ENCODE results near the gene FTO. TPM values are rescaled to one million over a fixed set of nuclear protein-coding genes. Genes with fewer than 3 reads are reported as not detected.

Gene FTO
- total and polyA plus RNA-seq, 2 of the 13 experiments (the other 11 are each of a cell fraction or from before 2014, with no cell fraction given), result 41.6 to 55.8 TPM

GRCh38 chr16:54094641-54095040 lies 390.7 kb downstream of the FTO start:
- no peak overlapping the region for H3K4me3 ChIP-seq (replicated peaks in 1 of 3; ENCODE audit: insufficient read depth in 1 of 3, low read depth in 2 of 3, low read length in 3 of 3)
- DNase-seq (ENCODE audit: low spot score), result no peak
- no peak for ATAC-seq
- H2AFZ ChIP-seq (ENCODE audit: low read length), result no peak overlapping the region
- BruUV-seq (replicated peaks), result no TSS peak
- TF ChIP-seq GFI1 (CRISPR knock-in tag; IDR thresholded peaks at IDR 0.05; ENCODE audit: borderline replicate concordance) (no peak), HOXA3 (CRISPR knock-in tag; IDR thresholded peaks at IDR 0.05) (no peak), ZMYM3 (CRISPR knock-in tag; IDR thresholded peaks at IDR 0.05) (no peak), SIN3A (IDR thresholded peaks at IDR 0.05; ENCODE audit: borderline replicate concordance, low read depth, low read length) (no peak), TOE1 (CRISPR knock-in tag; IDR thresholded peaks at IDR 0.05) (no peak), REPIN1 (CRISPR knock-in tag; IDR thresholded peaks at IDR 0.05; ENCODE audit: borderline replicate concordance, low read depth) (no peak), TCF12 (IDR thresholded peaks at IDR 0.05) (no peak), TCF12 (CRISPR knock-in tag; IDR thresholded peaks at IDR 0.05) (no peak), MBD4 (IDR thresholded peaks at IDR 0.05; ENCODE audit: borderline replicate concordance, low read length) (no peak), AGO2 (optimal IDR thresholded peaks at IDR 0.05; ENCODE audit: low read depth, low read length) (no peak), ZNF629 (CRISPR knock-in tag; conservative IDR thresholded peaks at IDR 0.05) (no peak), TBX2 (CRISPR knock-in tag; IDR thresholded peaks at IDR 0.05; ENCODE audit: borderline replicate concordance) (no peak), FOXA3 (CRISPR knock-in tag; IDR thresholded peaks at IDR 0.05) (no peak), CEBPB (IDR thresholded peaks at IDR 0.05; ENCODE audit: borderline replicate concordance, low read depth, low read length) (no peak), TAF1 (CRISPR knock-in tag; IDR thresholded peaks at IDR 0.05) (no peak), SMAD1 (CRISPR knock-in tag; IDR thresholded peaks at IDR 0.05; ENCODE audit: borderline replicate concordance, low read depth) (no peak), ZBTB7B (CRISPR knock-in tag; IDR thresholded peaks at IDR 0.05) (no peak), ZNF761 (CRISPR knock-in tag; conservative IDR thresholded peaks at IDR 0.05) (no peak)
- TF ChIP-seq, protein P1, sequence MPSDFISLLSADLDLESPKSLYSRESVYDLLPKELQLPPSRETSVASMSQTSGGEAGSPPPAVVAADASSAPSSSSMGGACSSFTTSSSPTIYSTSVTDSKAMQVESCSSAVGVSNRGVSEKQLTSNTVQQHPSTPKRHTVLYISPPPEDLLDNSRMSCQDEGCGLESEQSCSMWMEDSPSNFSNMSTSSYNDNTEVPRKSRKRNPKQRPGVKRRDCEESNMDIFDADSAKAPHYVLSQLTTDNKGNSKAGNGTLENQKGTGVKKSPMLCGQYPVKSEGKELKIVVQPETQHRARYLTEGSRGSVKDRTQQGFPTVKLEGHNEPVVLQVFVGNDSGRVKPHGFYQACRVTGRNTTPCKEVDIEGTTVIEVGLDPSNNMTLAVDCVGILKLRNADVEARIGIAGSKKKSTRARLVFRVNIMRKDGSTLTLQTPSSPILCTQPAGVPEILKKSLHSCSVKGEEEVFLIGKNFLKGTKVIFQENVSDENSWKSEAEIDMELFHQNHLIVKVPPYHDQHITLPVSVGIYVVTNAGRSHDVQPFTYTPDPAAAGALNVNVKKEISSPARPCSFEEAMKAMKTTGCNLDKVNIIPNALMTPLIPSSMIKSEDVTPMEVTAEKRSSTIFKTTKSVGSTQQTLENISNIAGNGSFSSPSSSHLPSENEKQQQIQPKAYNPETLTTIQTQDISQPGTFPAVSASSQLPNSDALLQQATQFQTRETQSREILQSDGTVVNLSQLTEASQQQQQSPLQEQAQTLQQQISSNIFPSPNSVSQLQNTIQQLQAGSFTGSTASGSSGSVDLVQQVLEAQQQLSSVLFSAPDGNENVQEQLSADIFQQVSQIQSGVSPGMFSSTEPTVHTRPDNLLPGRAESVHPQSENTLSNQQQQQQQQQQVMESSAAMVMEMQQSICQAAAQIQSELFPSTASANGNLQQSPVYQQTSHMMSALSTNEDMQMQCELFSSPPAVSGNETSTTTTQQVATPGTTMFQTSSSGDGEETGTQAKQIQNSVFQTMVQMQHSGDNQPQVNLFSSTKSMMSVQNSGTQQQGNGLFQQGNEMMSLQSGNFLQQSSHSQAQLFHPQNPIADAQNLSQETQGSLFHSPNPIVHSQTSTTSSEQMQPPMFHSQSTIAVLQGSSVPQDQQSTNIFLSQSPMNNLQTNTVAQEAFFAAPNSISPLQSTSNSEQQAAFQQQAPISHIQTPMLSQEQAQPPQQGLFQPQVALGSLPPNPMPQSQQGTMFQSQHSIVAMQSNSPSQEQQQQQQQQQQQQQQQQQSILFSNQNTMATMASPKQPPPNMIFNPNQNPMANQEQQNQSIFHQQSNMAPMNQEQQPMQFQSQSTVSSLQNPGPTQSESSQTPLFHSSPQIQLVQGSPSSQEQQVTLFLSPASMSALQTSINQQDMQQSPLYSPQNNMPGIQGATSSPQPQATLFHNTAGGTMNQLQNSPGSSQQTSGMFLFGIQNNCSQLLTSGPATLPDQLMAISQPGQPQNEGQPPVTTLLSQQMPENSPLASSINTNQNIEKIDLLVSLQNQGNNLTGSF (CRISPR knock-in tag; IDR thresholded peaks at IDR 0.05), result no peak
- TF ChIP-seq, protein P2, sequence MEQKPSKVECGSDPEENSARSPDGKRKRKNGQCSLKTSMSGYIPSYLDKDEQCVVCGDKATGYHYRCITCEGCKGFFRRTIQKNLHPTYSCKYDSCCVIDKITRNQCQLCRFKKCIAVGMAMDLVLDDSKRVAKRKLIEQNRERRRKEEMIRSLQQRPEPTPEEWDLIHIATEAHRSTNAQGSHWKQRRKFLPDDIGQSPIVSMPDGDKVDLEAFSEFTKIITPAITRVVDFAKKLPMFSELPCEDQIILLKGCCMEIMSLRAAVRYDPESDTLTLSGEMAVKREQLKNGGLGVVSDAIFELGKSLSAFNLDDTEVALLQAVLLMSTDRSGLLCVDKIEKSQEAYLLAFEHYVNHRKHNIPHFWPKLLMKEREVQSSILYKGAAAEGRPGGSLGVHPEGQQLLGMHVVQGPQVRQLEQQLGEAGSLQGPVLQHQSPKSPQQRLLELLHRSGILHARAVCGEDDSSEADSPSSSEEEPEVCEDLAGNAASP (CRISPR knock-in tag; IDR thresholded peaks at IDR 0.05; ENCODE audit: borderline replicate concordance), result no peak
- TF ChIP-seq, protein P3, sequence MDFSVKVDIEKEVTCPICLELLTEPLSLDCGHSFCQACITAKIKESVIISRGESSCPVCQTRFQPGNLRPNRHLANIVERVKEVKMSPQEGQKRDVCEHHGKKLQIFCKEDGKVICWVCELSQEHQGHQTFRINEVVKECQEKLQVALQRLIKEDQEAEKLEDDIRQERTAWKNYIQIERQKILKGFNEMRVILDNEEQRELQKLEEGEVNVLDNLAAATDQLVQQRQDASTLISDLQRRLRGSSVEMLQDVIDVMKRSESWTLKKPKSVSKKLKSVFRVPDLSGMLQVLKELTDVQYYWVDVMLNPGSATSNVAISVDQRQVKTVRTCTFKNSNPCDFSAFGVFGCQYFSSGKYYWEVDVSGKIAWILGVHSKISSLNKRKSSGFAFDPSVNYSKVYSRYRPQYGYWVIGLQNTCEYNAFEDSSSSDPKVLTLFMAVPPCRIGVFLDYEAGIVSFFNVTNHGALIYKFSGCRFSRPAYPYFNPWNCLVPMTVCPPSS (IDR thresholded peaks at IDR 0.05), result no peak
- intact Hi-C loops (cut with micrococcal nuclease; ENCODE audit: unreplicated experiment) (no loop called here), in situ Hi-C loops (cut with HindIII; ENCODE audit: extremely low pct_ligation_motif_present, low pct_unique_long_range_greater_than_20kb) (no loop called here)
- H3K4me2 ChIP-seq (ENCODE audit: low read depth, low read length), result no peak overlapping the region
- no peak overlapping the region for H3K27ac ChIP-seq (ENCODE audit: extremely low read length, insufficient read depth, low read length)
- no peaks in the 10 kb centered on the region for H3K27me3 ChIP-seq (ENCODE audit: control insufficient read depth in 1 of 2, insufficient read depth in 2 of 2, low read length in 2 of 2)
- H3K9me3 ChIP-seq (ENCODE audit: low read length), result no peaks in the 10 kb centered on the region
- WGBS (ENCODE audit: low lambda C conversion rate), result 98% methylated on average over 10 of the region's 10 CpGs
- H3K79me2 ChIP-seq (ENCODE audit: insufficient read depth, low read length), result no peaks in the 10 kb centered on the region
- peaks cover 54% of the 10 kb centered on the region for H3K4me1 ChIP-seq (ENCODE audit: insufficient read depth, low read length)
- no peak overlapping the region for H3K9ac ChIP-seq (ENCODE audit: insufficient read depth, low read depth, low read length)
- no peak for FAIRE-seq
- CTCF ChIA-PET (ENCODE audit: low intra/inter-chr PET ratio, low total read pairs), result no interaction called here
- no peaks in the 10 kb centered on the region for H4K20me1 ChIP-seq (ENCODE audit: insufficient read depth, low read length)
- H3K36me3 ChIP-seq (replicated peaks in 1 of 2; ENCODE audit: control insufficient read depth in 1 of 2, insufficient read depth in 2 of 2, low read length in 2 of 2), result no peaks in the 10 kb centered on the region
- POLR2A ChIA-PET, result no interaction called here
